K562 (cell line): ENCODE data around the gene PMPCA. TPM values are rescaled to one million over a fixed set of nuclear protein-coding genes. Genes with fewer than 3 reads are reported as not detected.

Source experiments
- RBFOX2 ChIP-seq: fragments of 200-400 bp; formaldehyde crosslinking; IDR thresholded peaks from 2 replicates; pipeline ENCODE4 v1.6.1; 2017; ENCODE audit warnings: low read depth, mild to moderate bottlenecking, low read length, moderate library complexity
- RREB1 ChIP-seq: fragments of 250-450 bp; sonication (Bioruptor Pico); IDR thresholded peaks from 2 replicates; pipeline ENCODE4 v1.4.0; 2020
- polyA plus RNA-seq, 8 experiments: library from polyadenylated mRNA; depleted of rRNA in 4 of 8; stranded (reverse) in 5 of 8; unstranded in 3 of 8; fragments of >200 nt; fragmentation: Nextera tagmentation in 2 of 8; fragmentation: Illumina TruSeq in 1 of 8; extraction: Ambion mirVana in 2 of 8; extraction: Trizol in 1 of 8; gene quantifications; 2 replicates each; pipeline versions ENCODE4 v1.2.1 to v1.2.3, GENCODE V29; 2011 to 2014; ENCODE audit warnings: inconsistent platforms in 1 of 8, missing spikeins in 1 of 8
- total RNA-seq, 7 experiments: library from RNA; depleted of rRNA in 6 of 7; stranded (reverse); fragments of >200 nt in 6 of 7; fragmentation: Illumina TruSeq in 2 of 7; extraction: Trizol in 2 of 7; gene quantifications; 2 replicates each; pipeline versions ENCODE4 v1.2.1 to v1.2.3, GENCODE V29; 2011 to 2021; ENCODE audit warnings: low replicate concordance in 1 of 7

PMPCA gene
- total and polyA plus RNA-seq, 9 of the 15 experiments (the other 6 are each of a cell fraction or from before 2014, with no cell fraction given) = 23.9 to 143 (median 86.6) TPM

GRCh38 chr9:136373300-136374182 lies 36.9 kb upstream of the PMPCA start, which contains the start of gene CARD9 (continued):
- TF ChIP-seq RREB1 (CRISPR knock-in tag) = 0 out of 2 replicates have a peak, but pooled peaks have one; percentile 10
- peak; percentile 90 for TF ChIP-seq RBFOX2
- TF ChIP-seq, all 486 proteins: peak for 53
